Panc1 (cell line): Measurements from ENCODE around the gene IDI1. TPM values are rescaled to one million over a fixed set of nuclear protein-coding genes. Genes with fewer than 3 reads are reported as not detected.

Source experiments
- ATAC-seq: fragments of 200-7000 bp; cut with Tn5 transposase; 2 replicates; pipeline ENCODE4 v1.9.1; 2020; ENCODE audit warnings: mild to moderate bottlenecking, moderate library complexity
- BruUV-seq: library from RNA; stranded (reverse); fragments of 400-500 nt; replicated peaks from 2 replicates; lab custom pipeline; 2021; lab: Mats Ljungman, UMichigan
- CTCF ChIA-PET: fragments of 300-600 bp; sonication (Branson Sonifier 250); formaldehyde crosslinking; loops from one replicate; lab custom pipeline; 2022; ENCODE audit warnings: antibody characterized with exemption; lab: Charles Lee
- POLR2A ChIA-PET: fragments of 300-600 bp; sonication (Branson Sonifier 250); formaldehyde crosslinking; loops from one replicate; lab custom pipeline; 2022; ENCODE audit warnings: antibody characterized with exemption; lab: Charles Lee
- DNase-seq: peaks from one replicate; pipeline ENCODE4 v3.0.0-alpha.2; 2010; ENCODE audit warnings: low read depth, low spot score
- H3K27ac ChIP-seq: 2 replicates; pipeline ENCODE4 v1.5.1; 2011; ENCODE audit warnings: mild to moderate bottlenecking, low read length, inconsistent platforms
- H3K27me3 ChIP-seq: fragments of 200-500 bp; sonication (Bioruptor generic); 2 replicates; pipeline ENCODE4 v1.6.0; 2014; ENCODE audit warnings: low read length, inconsistent platforms; ENCODE audit not compliant: control insufficient read depth, insufficient read depth
- H3K36me3 ChIP-seq: fragments of 200-500 bp; sonication (Bioruptor generic); 2 replicates; pipeline ENCODE4 v1.5.1; 2014; ENCODE audit warnings: inconsistent platforms, mild to moderate bottlenecking, low read length, moderate library complexity; ENCODE audit not compliant: control insufficient read depth, insufficient read depth
- H3K4me1 ChIP-seq: 2 replicates; pipeline ENCODE4 v1.5.1; 2011; ENCODE audit warnings: inconsistent platforms, mild to moderate bottlenecking, low read length, moderate library complexity; ENCODE audit not compliant: control insufficient read depth, insufficient read depth
- H3K4me3 ChIP-seq, 2 experiments: 2 replicates each; pipeline ENCODE4 v1.5.1; 2011 to 2012; ENCODE audit warnings: low read depth in 2 of 2, low read length in 2 of 2, mild to moderate bottlenecking in 2 of 2, inconsistent platforms in 1 of 2, moderate library complexity in 1 of 2
- H3K9me3 ChIP-seq: fragments of 200-500 bp; sonication (Bioruptor generic); 2 replicates; pipeline ENCODE4 v1.5.1; 2014; ENCODE audit warnings: low read depth, mild to moderate bottlenecking, inconsistent platforms, low read length, moderate library complexity; ENCODE audit not compliant: control insufficient read depth, insufficient read depth
- POLR2AphosphoS5 ChIP-seq: IDR thresholded peaks from 2 replicates; pipeline ENCODE4 v1.6.1; 2012; ENCODE audit warnings: mild to moderate bottlenecking, low read depth, low read length, moderate library complexity
- SIN3A ChIP-seq: IDR thresholded peaks from 2 replicates; pipeline ENCODE4 v1.6.1; 2012; ENCODE audit warnings: low read depth, mild to moderate bottlenecking, low read length, moderate library complexity, borderline replicate concordance; ENCODE audit not compliant: insufficient read depth
- TCF7L2 ChIP-seq: IDR thresholded peaks from 2 replicates; pipeline ENCODE4 v1.6.1; 2011; ENCODE audit warnings: mild to moderate bottlenecking, low read depth, low read length, inconsistent platforms
- in situ Hi-C: cut with HindIII; loops from 2 replicates; pipeline ENCODE4 v1.10.0; 2016; ENCODE audit warnings: low sequenced_read_pairs, low pct_unique_long_range_greater_than_20kb
- intact Hi-C: fragments of 100-400 bp; cut with micrococcal nuclease; formaldehyde crosslinking; loops from one replicate; pipeline ENCODE4 v1.10.0; 2022; ENCODE audit not compliant: unreplicated experiment
- total RNA-seq: library from RNA; stranded (reverse); gene quantifications from one replicate; pipeline ENCODE4 v1.2.1, GENCODE V29; 2021; ENCODE audit not compliant: unreplicated experiment
- TF ChIP-seq, protein P1 (sequence below), 2 experiments: IDR thresholded peaks; 2 replicates each; pipeline ENCODE4 v1.6.1; 2011 to 2012; ENCODE audit warnings: low read depth in 2 of 2, control low read depth in 1 of 2, low read length in 1 of 2, mild to moderate bottlenecking in 1 of 2, moderate library complexity in 1 of 2; ENCODE audit not compliant: insufficient read depth in 1 of 2
- TF ChIP-seq, protein P2 (sequence below): fragments of 450-650 bp; IDR thresholded peaks from 2 replicates; pipeline ENCODE4 v1.5.1; 2017; ENCODE audit warnings: mild to moderate bottlenecking

Gene IDI1
- total RNA-seq, 1 experiment from 2014 or later: 47.9 TPM

DNA sequence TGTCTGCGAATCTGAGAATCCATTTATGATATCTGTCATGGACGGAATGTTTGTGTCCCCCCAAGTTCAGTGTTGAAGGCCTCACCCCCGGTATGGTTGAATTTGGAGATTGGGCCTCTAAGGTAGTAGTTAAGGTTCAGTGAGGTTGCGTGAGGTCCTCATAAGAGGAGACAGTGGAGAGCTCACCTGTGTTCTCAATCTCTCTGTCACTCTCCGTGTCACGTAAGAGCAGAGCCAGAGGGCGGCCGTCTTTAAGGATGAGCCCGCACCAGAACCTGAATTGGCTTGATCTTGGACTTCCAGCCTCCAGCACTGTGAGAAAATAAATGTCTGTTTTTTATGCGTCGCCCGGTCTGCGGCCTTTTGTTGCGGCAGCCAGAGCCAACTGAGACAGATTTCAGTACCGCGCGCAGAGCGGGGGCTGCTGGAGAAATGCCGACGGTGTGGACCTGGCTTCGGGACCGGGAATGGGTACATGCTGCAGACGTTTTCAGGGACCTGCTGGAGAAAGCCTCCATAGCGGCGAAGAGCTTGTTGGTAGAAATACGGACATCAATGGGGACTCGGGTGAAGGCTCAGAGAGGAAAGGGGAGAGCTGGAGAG, 47.5 kb upstream of the IDI1 start:
- in situ Hi-C loops (no loop called here), intact Hi-C loops (no loop called here)
- ATAC-seq: no peak
- POLR2A ChIA-PET: no interaction called here
- CTCF ChIA-PET: no interaction called here
- no peaks in the 10 kb centered on the region for H3K9me3 ChIP-seq
- no TSS peak for BruUV-seq
- H3K4me1 ChIP-seq: no peaks in the 10 kb centered on the region
- H3K27ac ChIP-seq: no peak overlapping the region
- no peak overlapping the region for H3K4me3 ChIP-seq
- TF ChIP-seq, protein P1, sequence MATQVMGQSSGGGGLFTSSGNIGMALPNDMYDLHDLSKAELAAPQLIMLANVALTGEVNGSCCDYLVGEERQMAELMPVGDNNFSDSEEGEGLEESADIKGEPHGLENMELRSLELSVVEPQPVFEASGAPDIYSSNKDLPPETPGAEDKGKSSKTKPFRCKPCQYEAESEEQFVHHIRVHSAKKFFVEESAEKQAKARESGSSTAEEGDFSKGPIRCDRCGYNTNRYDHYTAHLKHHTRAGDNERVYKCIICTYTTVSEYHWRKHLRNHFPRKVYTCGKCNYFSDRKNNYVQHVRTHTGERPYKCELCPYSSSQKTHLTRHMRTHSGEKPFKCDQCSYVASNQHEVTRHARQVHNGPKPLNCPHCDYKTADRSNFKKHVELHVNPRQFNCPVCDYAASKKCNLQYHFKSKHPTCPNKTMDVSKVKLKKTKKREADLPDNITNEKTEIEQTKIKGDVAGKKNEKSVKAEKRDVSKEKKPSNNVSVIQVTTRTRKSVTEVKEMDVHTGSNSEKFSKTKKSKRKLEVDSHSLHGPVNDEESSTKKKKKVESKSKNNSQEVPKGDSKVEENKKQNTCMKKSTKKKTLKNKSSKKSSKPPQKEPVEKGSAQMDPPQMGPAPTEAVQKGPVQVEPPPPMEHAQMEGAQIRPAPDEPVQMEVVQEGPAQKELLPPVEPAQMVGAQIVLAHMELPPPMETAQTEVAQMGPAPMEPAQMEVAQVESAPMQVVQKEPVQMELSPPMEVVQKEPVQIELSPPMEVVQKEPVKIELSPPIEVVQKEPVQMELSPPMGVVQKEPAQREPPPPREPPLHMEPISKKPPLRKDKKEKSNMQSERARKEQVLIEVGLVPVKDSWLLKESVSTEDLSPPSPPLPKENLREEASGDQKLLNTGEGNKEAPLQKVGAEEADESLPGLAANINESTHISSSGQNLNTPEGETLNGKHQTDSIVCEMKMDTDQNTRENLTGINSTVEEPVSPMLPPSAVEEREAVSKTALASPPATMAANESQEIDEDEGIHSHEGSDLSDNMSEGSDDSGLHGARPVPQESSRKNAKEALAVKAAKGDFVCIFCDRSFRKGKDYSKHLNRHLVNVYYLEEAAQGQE (IDR thresholded peaks at IDR 0.05; ENCODE audit: insufficient read depth in 1 of 2, low read depth in 2 of 2, low read length in 1 of 2): no peak
- TF ChIP-seq, protein P2, sequence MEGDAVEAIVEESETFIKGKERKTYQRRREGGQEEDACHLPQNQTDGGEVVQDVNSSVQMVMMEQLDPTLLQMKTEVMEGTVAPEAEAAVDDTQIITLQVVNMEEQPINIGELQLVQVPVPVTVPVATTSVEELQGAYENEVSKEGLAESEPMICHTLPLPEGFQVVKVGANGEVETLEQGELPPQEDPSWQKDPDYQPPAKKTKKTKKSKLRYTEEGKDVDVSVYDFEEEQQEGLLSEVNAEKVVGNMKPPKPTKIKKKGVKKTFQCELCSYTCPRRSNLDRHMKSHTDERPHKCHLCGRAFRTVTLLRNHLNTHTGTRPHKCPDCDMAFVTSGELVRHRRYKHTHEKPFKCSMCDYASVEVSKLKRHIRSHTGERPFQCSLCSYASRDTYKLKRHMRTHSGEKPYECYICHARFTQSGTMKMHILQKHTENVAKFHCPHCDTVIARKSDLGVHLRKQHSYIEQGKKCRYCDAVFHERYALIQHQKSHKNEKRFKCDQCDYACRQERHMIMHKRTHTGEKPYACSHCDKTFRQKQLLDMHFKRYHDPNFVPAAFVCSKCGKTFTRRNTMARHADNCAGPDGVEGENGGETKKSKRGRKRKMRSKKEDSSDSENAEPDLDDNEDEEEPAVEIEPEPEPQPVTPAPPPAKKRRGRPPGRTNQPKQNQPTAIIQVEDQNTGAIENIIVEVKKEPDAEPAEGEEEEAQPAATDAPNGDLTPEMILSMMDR: no peak
- TF ChIP-seq SIN3A (no peak), TCF7L2 (no peak), POLR2AphosphoS5 (no peak)
- no peak for DNase-seq
- H3K36me3 ChIP-seq: no peaks in the 10 kb centered on the region
- no peaks in the 10 kb centered on the region for H3K27me3 ChIP-seq

DNA sequence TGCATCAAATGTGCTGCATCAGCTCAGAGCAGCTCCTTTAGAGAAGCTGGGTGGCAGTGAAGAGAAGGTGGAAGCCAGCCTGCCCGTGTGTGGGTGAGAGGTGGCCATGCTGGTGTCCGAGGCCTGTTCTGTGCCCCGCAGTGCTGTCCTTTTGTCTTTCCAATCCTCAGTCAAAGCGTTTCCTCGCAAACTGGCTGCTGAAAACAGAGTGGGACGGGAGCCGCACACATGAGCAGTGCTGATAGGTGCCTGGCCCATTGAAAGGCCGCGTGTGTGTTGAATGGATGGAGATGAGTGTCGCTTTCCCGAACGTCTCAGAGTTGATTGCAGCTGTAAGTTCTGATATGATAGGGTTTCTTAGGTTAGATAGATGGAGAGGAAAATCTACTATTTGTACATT, 46.6 kb upstream of the IDI1 start:
- ChIA-PET POLR2A (no interaction called here), CTCF (no interaction called here)
- DNase-seq (no peak), ATAC-seq (no peak)
- no peaks in the 10 kb centered on the region for H3K36me3 ChIP-seq
- TF ChIP-seq SIN3A: no peak
- TF ChIP-seq, protein P2: no peak
- no peak for TF ChIP-seq POLR2AphosphoS5
- TF ChIP-seq, protein P1 (IDR thresholded peaks at IDR 0.05; ENCODE audit: insufficient read depth in 1 of 2, low read depth in 2 of 2, low read length in 1 of 2): no peak
- TF ChIP-seq TCF7L2: no peak
- intact Hi-C loops (no loop called here), in situ Hi-C loops (no loop called here)
- no peak overlapping the region for H3K27ac ChIP-seq
- H3K4me3 ChIP-seq: no peak overlapping the region
- no TSS peak for BruUV-seq
- no peaks in the 10 kb centered on the region for H3K4me1 ChIP-seq
- no peaks in the 10 kb centered on the region for H3K9me3 ChIP-seq
- no peaks in the 10 kb centered on the region for H3K27me3 ChIP-seq
